HepG2 (cell line): ENCODE data around the gene KCNAB1. TPM values are rescaled to one million over a fixed set of nuclear protein-coding genes. Genes with fewer than 3 reads are reported as not detected.

ENCODE experiments used
- ATAC-seq: fragments of 200-7000 bp; cut with Tn5 transposase; 3 replicates; pipeline ENCODE4 v1.9.1; 2020; ENCODE audit warnings: mild to moderate bottlenecking, moderate library complexity
- BruUV-seq: library from RNA; stranded (reverse); fragments of 400-500 nt; replicated peaks from 2 replicates; lab custom pipeline; 2021; lab: Mats Ljungman, UMichigan
- CTCF ChIA-PET: fragments of 300-600 bp; formaldehyde crosslinking; extraction: SDS; loops from one replicate; lab custom pipeline; 2021; ENCODE audit warnings: low total read pairs, inconsistent platforms, low intra/inter-chr PET ratio; lab: Yijun Ruan, JAX
- POLR2A ChIA-PET: fragments of 350-600 bp; sonication (Branson Sonifier 250); formaldehyde crosslinking; loops from one replicate; lab custom pipeline; 2020; ENCODE audit warnings: antibody characterized with exemption, inconsistent platforms; lab: Yijun Ruan, JAX
- DNase-seq: peaks from one replicate; pipeline ENCODE4 v3.0.0-alpha.2; 2015; ENCODE audit warnings: low spot score
- FAIRE-seq: peaks from 3 replicates; lab custom pipeline; 2011; peaks lifted over from hg19 to GRCh38; lab: Jason Lieb, UNC
- H2AFZ ChIP-seq: one replicate; pipeline ENCODE4 v1.6.1; 2011; ENCODE audit warnings: low read length, inconsistent platforms
- H3K27ac ChIP-seq: fragments of 300-600 bp; 3 replicates; pipeline ENCODE4 v1.8.0; 2011; ENCODE audit warnings: mixed run types, mild to moderate bottlenecking, mixed read lengths, low read length, inconsistent platforms; ENCODE audit not compliant: insufficient read depth; ENCODE audit errors: extremely low read length
- H3K27me3 ChIP-seq, 2 experiments: fragments of 200-600 bp in 1 of 2; 2 replicates in 1 of 2; 3 replicates in 1 of 2; pipeline versions ENCODE4 v1.6.0 to v1.8.0; 2011; ENCODE audit warnings: low read length in 2 of 2, mild to moderate bottlenecking in 2 of 2, moderate library complexity in 2 of 2, inconsistent platforms in 1 of 2; ENCODE audit not compliant: insufficient read depth in 2 of 2, control insufficient read depth in 1 of 2
- H3K36me3 ChIP-seq, 2 experiments: fragments of 200-600 bp in 1 of 2; replicated peaks in 1 of 2; 2 replicates in 1 of 2; 3 replicates in 1 of 2; pipeline versions ENCODE4 v1.5.1 to v1.8.0; 2011; ENCODE audit warnings: low read length in 2 of 2, inconsistent platforms in 1 of 2; ENCODE audit not compliant: insufficient read depth in 2 of 2, control insufficient read depth in 1 of 2
- H3K4me1 ChIP-seq: 2 replicates; pipeline ENCODE4 v1.5.1; 2012; ENCODE audit warnings: low read length, inconsistent platforms; ENCODE audit not compliant: insufficient read depth
- H3K4me2 ChIP-seq: 2 replicates; pipeline ENCODE4 v1.6.0; 2011; ENCODE audit warnings: low read depth, low read length, inconsistent platforms
- H3K4me3 ChIP-seq, 3 experiments: fragments of 200-600 bp in 1 of 3; sonication (generic), shearing (Covaris generic) in 1 of 3; replicated peaks in 1 of 3; 2 replicates each; pipeline ENCODE4 v1.5.1; 2011 to 2016; ENCODE audit warnings: low read length in 3 of 3, inconsistent platforms in 2 of 3, low read depth in 2 of 3, mild to moderate bottlenecking in 2 of 3, control low read depth in 1 of 3, mixed read lengths in 1 of 3; ENCODE audit not compliant: insufficient read depth in 1 of 3
- H3K79me2 ChIP-seq: one replicate; pipeline ENCODE4 v1.6.1; 2011; ENCODE audit warnings: low read length, inconsistent platforms; ENCODE audit not compliant: insufficient read depth
- H3K9ac ChIP-seq: 2 replicates; pipeline ENCODE4 v1.6.0; 2011; ENCODE audit warnings: mild to moderate bottlenecking, low read depth, low read length, inconsistent platforms; ENCODE audit not compliant: insufficient read depth
- H3K9me3 ChIP-seq: 2 replicates; pipeline ENCODE4 v1.5.1; 2012; ENCODE audit warnings: mild to moderate bottlenecking, low read length
- H4K20me1 ChIP-seq: 2 replicates; pipeline ENCODE4 v1.6.0; 2011; ENCODE audit warnings: inconsistent platforms, mild to moderate bottlenecking, low read length, moderate library complexity; ENCODE audit not compliant: insufficient read depth
- ADNP ChIP-seq: sonication (generic); formaldehyde crosslinking; IDR thresholded peaks from 2 replicates; pipeline ENCODE4 v1.4.0; 2020; ENCODE audit warnings: missing genetic modification reagents
- BCL6 ChIP-seq: IDR thresholded peaks from 2 replicates; pipeline ENCODE4 v1.6.1; 2016; ENCODE audit warnings: missing genetic modification reagents, missing compliant biosample characterization
- BRD4 ChIP-seq: sonication (generic); formaldehyde crosslinking; IDR thresholded peaks from 2 replicates; pipeline ENCODE4 v1.4.0; 2020; ENCODE audit warnings: missing genetic modification reagents
- FOSL2 ChIP-seq: sonication (generic); formaldehyde crosslinking; IDR thresholded peaks from 2 replicates; pipeline ENCODE4 v1.4.0; 2020; ENCODE audit warnings: missing genetic modification reagents
- GATAD1 ChIP-seq: IDR thresholded peaks from 2 replicates; pipeline ENCODE4 v1.6.1; 2016; ENCODE audit warnings: missing genetic modification reagents, missing compliant biosample characterization
- GFI1 ChIP-seq: sonication (generic); formaldehyde crosslinking; IDR thresholded peaks from 2 replicates; pipeline ENCODE4 v1.5.0; 2020; ENCODE audit warnings: missing genetic modification reagents, mild to moderate bottlenecking, borderline replicate concordance
- GLI4 ChIP-seq: sonication (generic); formaldehyde crosslinking; IDR thresholded peaks from 2 replicates; pipeline ENCODE4 v1.5.1; 2020; ENCODE audit warnings: missing genetic modification reagents, mild to moderate bottlenecking, moderate library complexity, borderline replicate concordance
- PITX1 ChIP-seq: sonication (generic); formaldehyde crosslinking; IDR thresholded peaks from 2 replicates; pipeline ENCODE4 v1.5.1; 2020; ENCODE audit warnings: mild to moderate bottlenecking, missing genetic modification reagents
- SP1 ChIP-seq, 2 experiments: fragments of 450-650 bp in 1 of 2; sonication (generic) in 1 of 2; formaldehyde crosslinking in 1 of 2; IDR thresholded peaks; 2 replicates each; pipeline versions ENCODE4 v1.4.0 to v1.6.1; 2016 to 2020; ENCODE audit warnings: missing genetic modification reagents in 1 of 2
- XBP1 ChIP-seq: sonication (generic); formaldehyde crosslinking; IDR thresholded peaks from 2 replicates; pipeline ENCODE4 v1.5.0; 2020; ENCODE audit warnings: missing genetic modification reagents
- WGBS: methylation state at CpG from one replicate; pipeline ENCODE4 v1.1.6; 2017; ENCODE audit warnings: low lambda C conversion rate; 5-methylcytosine and 5-hydroxymethylcytosine counted together
- in situ Hi-C: cut with HindIII; loops from 2 replicates; pipeline ENCODE4 v1.10.0; 2017; ENCODE audit warnings: low pct_unique_long_range_greater_than_20kb; ENCODE audit not compliant: extremely low pct_ligation_motif_present
- intact Hi-C: fragments of 100-400 bp; cut with micrococcal nuclease; formaldehyde crosslinking; loops from one replicate; pipeline ENCODE4 v1.10.0; 2022; ENCODE audit not compliant: unreplicated experiment
- polyA plus RNA-seq, 8 experiments: library from polyadenylated mRNA; depleted of rRNA in 3 of 8; stranded (reverse) in 7 of 8; unstranded in 1 of 8; fragments of >200 nt; fragmentation: Illumina TruSeq in 4 of 8; extraction: Trizol in 4 of 8; gene quantifications; 2 replicates each; pipeline versions ENCODE4 v1.2.1 to v1.2.3, GENCODE V29; 2011 to 2016; ENCODE audit warnings: low read depth in 4 of 8, missing spikeins in 1 of 8, mixed read lengths in 1 of 8; ENCODE audit not compliant: insufficient read depth in 1 of 8
- total RNA-seq, 5 experiments: library from RNA; depleted of rRNA; stranded (reverse); fragments of >200 nt; fragmentation: Illumina TruSeq; extraction: Trizol; gene quantifications; 2 replicates each; pipeline ENCODE4 v1.2.3, GENCODE V29; 2016; ENCODE audit warnings: low read depth in 1 of 5
- TF ChIP-seq, protein P1 (sequence below): sonication (generic); formaldehyde crosslinking; IDR thresholded peaks from 2 replicates; pipeline ENCODE4 v1.8.1; 2022; ENCODE audit warnings: mild to moderate bottlenecking, missing genetic modification reagents
- TF ChIP-seq, protein P2 (sequence below): IDR thresholded peaks from 2 replicates; pipeline ENCODE4 v1.6.1; 2016; ENCODE audit warnings: low read depth, missing genetic modification reagents, missing compliant biosample characterization

Gene KCNAB1
- total and polyA plus RNA-seq, 2 of the 13 experiments (the other 11 are each of a cell fraction or from before 2014, with no cell fraction given), result not detected

DNA sequence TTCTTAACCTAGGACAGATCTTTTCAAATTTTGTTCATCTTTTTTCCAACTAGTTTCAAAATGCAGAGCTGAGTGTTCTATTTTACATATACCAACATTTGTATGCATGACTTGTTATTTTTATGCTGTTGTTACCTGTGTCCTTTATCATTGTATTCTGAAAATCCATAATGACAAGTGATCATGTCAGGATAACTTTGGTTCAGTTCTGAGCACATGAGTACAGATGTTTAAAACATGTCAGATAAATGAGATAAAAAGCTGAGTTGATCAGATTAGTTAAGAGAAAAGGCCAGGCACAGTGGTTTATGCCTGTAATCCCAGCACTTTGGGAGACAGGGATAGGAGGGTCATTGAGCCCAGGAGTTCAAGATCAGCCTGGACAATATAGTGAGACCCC lies 229.6 kb downstream of the KCNAB1 start:
- no peak overlapping the region for H3K4me2 ChIP-seq
- no TSS peak for BruUV-seq
- in situ Hi-C loops (no loop called here), intact Hi-C loops (no loop called here)
- no peaks in the 10 kb centered on the region for H3K9me3 ChIP-seq
- no peak for DNase-seq
- H2AFZ ChIP-seq, result no peak overlapping the region
- H3K36me3 ChIP-seq, result no peaks in the 10 kb centered on the region
- no peak overlapping the region for H3K9ac ChIP-seq
- ChIA-PET CTCF (no interaction called here), POLR2A (no interaction called here)
- no peaks in the 10 kb centered on the region for H3K4me1 ChIP-seq
- peaks cover 0 to 11% of the 10 kb centered on the region in 2 experiments; a peak in 1 of 5 replicates for H3K27me3 ChIP-seq
- ATAC-seq, result no peak
- no peak overlapping the region for H3K27ac ChIP-seq
- H3K4me3 ChIP-seq, result no peak overlapping the region
- no peaks in the 10 kb centered on the region for H3K79me2 ChIP-seq
- H4K20me1 ChIP-seq, result no peaks in the 10 kb centered on the region
- no peak for FAIRE-seq
- TF ChIP-seq XBP1 (CRISPR knock-in tag), result no peak

DNA sequence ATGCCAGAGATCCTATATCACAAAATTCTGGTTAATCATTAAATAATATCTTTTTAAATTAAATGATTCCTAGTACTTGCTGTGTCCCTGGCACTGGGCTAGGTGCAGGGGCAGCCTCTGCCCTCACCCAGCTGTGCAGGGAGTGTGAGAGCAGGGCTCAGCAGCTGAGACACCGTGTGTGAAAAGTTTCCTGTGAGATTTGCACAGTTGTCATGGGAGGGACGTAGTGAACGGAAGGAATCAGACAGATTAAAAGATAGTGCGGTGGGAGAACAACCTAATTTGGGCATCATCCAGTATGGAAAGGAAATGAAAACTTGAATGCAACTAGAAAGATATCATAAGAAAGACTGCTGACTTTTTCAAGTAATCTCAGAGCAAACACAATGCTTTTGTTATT lies 230.4 kb downstream of the KCNAB1 start:
- BruUV-seq, result no TSS peak
- Histone ChIP-seq H3K9ac (no peak overlapping the region), H4K20me1 (no peaks in the 10 kb centered on the region), H3K27me3 (peaks cover 0 to 11% of the 10 kb centered on the region in 2 experiments; a peak in 1 of 5 replicates), H3K4me2 (no peak overlapping the region), H2AFZ (no peak overlapping the region), H3K79me2 (no peaks in the 10 kb centered on the region), H3K36me3 (no peaks in the 10 kb centered on the region), H3K9me3 (no peaks in the 10 kb centered on the region), H3K4me1 (no peaks in the 10 kb centered on the region), H3K4me3 (no peak overlapping the region), H3K27ac (no peak overlapping the region)
- ATAC-seq, result no peak
- intact Hi-C loops (no loop called here), in situ Hi-C loops (no loop called here)
- CTCF ChIA-PET, result no interaction called here
- FAIRE-seq, result no peak
- POLR2A ChIA-PET, result no interaction called here
- WGBS, result 2% methylated on average over 4 of the region's 4 CpGs
- DNase-seq, result no peak
- no peak for TF ChIP-seq ADNP (CRISPR knock-in tag)
- TF ChIP-seq BCL6 (CRISPR knock-in tag), result no peak
- TF ChIP-seq GFI1, result no peak
- TF ChIP-seq GLI4, result no peak
- no peak for TF ChIP-seq SP1 (IDR thresholded peaks at IDR 0.05)
- no peak for TF ChIP-seq SP1 (CRISPR knock-in tag; IDR thresholded peaks at IDR 0.05)
- TF ChIP-seq BRD4 (CRISPR knock-in tag), result no peak
- TF ChIP-seq, protein P1, sequence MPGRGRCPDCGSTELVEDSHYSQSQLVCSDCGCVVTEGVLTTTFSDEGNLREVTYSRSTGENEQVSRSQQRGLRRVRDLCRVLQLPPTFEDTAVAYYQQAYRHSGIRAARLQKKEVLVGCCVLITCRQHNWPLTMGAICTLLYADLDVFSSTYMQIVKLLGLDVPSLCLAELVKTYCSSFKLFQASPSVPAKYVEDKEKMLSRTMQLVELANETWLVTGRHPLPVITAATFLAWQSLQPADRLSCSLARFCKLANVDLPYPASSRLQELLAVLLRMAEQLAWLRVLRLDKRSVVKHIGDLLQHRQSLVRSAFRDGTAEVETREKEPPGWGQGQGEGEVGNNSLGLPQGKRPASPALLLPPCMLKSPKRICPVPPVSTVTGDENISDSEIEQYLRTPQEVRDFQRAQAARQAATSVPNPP (CRISPR knock-in tag), result no peak
- TF ChIP-seq, protein P2, sequence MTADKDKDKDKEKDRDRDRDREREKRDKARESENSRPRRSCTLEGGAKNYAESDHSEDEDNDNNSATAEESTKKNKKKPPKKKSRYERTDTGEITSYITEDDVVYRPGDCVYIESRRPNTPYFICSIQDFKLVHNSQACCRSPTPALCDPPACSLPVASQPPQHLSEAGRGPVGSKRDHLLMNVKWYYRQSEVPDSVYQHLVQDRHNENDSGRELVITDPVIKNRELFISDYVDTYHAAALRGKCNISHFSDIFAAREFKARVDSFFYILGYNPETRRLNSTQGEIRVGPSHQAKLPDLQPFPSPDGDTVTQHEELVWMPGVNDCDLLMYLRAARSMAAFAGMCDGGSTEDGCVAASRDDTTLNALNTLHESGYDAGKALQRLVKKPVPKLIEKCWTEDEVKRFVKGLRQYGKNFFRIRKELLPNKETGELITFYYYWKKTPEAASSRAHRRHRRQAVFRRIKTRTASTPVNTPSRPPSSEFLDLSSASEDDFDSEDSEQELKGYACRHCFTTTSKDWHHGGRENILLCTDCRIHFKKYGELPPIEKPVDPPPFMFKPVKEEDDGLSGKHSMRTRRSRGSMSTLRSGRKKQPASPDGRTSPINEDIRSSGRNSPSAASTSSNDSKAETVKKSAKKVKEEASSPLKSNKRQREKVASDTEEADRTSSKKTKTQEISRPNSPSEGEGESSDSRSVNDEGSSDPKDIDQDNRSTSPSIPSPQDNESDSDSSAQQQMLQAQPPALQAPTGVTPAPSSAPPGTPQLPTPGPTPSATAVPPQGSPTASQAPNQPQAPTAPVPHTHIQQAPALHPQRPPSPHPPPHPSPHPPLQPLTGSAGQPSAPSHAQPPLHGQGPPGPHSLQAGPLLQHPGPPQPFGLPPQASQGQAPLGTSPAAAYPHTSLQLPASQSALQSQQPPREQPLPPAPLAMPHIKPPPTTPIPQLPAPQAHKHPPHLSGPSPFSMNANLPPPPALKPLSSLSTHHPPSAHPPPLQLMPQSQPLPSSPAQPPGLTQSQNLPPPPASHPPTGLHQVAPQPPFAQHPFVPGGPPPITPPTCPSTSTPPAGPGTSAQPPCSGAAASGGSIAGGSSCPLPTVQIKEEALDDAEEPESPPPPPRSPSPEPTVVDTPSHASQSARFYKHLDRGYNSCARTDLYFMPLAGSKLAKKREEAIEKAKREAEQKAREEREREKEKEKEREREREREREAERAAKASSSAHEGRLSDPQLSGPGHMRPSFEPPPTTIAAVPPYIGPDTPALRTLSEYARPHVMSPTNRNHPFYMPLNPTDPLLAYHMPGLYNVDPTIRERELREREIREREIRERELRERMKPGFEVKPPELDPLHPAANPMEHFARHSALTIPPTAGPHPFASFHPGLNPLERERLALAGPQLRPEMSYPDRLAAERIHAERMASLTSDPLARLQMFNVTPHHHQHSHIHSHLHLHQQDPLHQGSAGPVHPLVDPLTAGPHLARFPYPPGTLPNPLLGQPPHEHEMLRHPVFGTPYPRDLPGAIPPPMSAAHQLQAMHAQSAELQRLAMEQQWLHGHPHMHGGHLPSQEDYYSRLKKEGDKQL, result no peak
- no peak for TF ChIP-seq FOSL2 (CRISPR knock-in tag)
- TF ChIP-seq GATAD1, result no peak
- TF ChIP-seq PITX1 (CRISPR knock-in tag), result no peak
